Measurements from ENCODE around the gene EEF1AKMT1.

Gene EEF1AKMT1

DNA sequence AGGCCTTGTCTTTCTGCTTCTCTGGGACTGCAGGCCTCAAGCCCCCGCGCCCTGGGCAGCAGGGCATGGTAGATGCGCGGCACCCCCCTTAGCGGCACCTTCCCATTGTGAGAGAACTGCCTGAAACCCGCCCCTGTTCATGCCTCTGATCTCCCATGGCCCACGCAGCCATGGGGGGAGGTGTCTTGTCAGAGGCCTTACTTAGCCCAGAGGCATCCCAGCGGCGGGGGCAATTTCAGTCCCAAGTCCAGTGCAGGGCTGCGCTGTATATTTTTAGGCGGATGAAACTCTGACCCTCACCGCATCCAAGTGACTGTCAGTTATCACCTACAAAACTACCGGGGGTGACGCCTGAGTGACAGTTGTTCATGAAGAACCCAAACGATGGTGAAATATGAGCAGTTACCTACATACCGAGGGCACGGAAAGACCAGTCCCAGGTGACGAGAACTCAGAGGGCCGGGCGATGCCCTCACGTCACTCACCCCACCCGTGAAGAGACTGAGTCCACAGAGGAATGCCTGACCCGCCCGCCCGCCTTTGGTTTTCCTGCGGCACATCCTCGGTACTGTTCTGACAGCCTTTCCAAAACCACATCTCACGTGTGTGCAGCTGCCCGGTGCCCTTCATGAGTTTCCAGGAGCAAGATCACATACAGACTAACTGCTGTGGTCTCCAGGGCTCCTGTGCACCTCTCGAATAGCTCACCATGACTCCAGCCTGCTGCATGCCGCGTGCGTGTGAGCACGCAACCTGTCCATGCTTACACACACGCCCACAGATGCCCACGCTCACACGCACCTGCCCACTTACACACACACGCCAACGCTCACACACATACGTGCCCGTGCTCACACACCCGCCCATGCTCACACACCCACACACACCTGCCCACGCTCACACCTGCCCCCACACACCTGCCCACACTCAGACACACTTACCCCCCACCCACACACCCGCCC is 55.9 kb downstream of the EEF1AKMT1 start:
- no peak for DNase-seq

GRCh38 chr13:20716951-20717350 is 56.8 kb downstream of the EEF1AKMT1 start:
- no peak for DNase-seq

- DNase-seq = no peak
Observed at GRCh38 chr13:20715330-20715712, 58.4 kb downstream of the EEF1AKMT1 start.

DNA sequence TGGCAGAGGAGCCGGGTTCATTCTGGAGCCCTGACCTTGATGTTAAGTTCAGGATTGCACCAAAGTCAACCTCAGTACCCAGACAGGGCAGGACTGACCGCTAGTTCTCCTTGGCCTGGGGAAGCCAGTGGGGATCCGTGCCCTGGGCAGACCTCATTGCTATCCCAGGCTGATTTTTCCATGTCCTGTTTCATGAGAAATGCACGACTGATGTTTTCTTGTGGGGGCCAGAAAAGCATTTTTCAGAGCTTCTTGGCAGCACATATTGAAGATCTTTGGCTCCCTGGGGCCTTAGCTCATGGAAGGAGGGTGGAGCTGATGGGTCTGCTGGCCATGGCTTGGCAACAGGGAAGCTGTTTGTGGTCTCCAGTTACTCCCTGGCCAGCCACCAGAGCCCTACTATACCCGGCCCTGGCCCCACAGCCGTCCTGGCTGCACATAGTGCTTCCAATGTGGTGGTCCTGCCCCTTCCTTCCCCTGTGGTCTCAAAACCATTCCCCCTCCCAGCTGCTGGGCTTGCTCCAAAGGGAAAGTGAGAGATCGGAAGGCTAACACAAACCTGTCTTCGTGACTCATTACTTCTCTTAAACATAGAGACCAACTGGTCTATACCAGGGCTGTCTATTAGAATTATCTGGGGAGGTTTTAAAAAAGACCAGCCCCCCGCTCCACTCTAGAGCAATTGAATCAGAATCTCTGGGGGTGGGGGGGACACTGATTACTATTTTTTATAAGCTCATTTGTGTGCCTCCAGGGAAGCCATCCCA is 59.0 kb downstream of the EEF1AKMT1 start:
- peak; percentile 95 for DNase-seq

DNA sequence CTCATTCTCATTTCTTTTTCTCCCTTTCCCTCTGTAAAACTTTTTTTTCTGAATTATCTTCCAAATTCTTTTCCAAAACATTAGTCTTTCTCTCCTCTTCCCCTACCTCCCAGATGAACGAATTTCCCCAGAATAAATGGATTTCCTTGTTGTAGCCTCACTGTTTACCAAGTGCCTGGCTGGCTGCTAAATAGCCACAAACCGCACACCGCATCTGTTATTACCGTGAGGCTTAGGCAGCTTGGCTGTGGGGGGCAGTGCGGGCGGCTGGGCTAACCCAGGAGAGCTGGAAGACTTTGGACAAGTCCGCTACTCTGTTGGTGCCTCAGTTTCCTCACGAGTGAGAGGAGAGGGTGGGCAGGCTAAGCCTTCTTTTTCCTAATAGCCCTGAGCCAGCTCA is 59.6 kb downstream of the EEF1AKMT1 start:
- peak; percentile 85 for DNase-seq

DNA sequence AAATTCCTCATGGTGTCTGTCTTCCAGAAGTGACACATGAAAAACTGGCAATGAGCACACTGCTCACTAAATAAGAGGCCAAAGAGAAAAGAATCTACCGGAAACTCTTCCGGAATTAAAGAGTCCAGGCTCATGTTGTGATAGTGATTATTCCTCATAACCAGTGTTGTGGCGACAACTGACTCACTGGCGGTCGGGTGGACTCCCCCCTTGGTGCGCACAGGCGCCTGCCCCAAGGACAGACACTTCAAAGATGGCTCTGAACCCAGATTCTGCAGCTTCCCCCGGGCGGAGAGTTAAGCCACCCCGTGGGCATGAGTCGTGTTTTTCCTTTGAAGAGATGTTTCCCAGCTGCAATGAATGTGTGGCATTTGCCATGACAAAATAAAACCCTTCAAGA is 60.0 kb downstream of the EEF1AKMT1 start:
- peak; percentile 69 for DNase-seq

- DNase-seq = no peak
Observed at GRCh38 chr13:20713014-20713376, 60.8 kb downstream of the EEF1AKMT1 start.

GRCh38 chr13:20711301-20712044 is 62.3 kb downstream of the EEF1AKMT1 start:
- DNase-seq = no peak

GRCh38 chr13:20709782-20710181 is 64.0 kb downstream of the EEF1AKMT1 start:
- DNase-seq = no peak

DNA sequence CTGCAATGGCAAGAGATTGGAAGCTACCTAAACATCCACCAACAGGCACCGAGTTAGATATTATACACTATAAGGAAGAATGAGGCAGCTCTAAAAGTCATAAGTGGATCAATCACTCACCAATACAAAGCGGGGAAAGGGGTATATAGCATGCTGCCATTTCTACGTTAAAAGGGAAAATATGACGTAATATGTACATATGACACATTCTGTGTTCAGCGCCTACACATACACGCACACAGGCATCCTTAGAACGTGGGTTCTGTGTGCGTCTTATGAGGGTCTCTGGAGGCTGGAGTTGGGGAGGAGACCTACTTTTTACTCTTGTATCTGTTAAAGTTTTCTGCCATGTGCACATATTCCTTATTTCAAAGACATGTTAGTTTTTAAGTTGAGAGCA is 64.4 kb downstream of the EEF1AKMT1 start:
- DNase-seq = no peak

DNA sequence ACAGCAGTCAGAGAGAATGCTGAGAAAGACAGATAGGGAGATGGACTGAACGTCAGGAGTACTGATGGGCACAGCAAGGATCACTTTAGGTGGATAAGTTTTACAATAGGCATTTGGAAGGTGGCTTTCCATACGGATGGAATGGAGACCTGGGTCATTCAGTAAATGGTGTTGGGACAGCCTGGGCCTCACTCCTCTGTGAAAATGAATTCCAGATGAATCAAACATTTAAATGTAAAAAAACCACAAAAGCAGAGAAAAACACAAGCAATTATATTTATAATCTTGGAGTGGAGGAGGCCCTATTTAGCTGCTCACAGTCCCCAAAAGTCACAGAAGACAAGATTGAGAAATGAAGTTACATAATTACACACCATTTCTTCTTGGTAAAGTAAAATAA is 65.5 kb downstream of the EEF1AKMT1 start:
- no peak for DNase-seq

- DNase-seq = no peak
Observed at GRCh38 chr13:20706661-20707060, 67.1 kb downstream of the EEF1AKMT1 start.

DNA sequence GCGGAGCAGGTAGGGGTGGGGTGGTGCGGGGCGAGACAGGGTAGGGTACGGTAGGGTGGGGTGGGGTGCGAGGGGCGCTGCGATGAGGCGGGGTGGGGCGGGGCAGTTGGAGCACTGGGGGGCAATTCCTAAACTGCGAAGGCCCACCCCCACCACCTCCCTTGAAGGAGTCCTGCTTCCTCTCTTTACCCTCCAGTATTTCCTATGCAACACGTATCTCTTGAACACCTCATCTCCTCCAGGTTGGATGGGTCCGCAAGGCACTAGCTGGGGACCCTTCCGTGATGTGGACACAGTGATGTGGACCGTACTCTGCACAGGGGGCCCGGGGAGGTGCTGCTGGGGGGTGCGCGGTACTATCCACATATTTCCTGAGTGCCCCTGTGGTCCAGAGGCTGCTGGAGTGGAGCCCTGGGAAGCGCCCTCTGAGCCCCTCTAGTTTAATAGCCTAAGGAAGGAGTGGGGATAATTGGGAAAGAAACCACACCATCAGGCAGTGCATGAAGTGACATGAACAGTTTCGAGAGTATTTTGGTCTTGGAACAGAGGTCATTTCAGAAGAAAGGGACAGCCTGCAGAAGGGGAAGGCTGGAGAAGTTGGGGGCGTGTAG is 69.2 kb downstream of the EEF1AKMT1 start:
- DNase-seq = no peak

GRCh38 chr13:20703780-20704458 is 69.8 kb downstream of the EEF1AKMT1 start:
- DNase-seq = peak; percentile 88

- DNase-seq = peak; percentile 57
Observed at GRCh38 chr13:20702915-20703779, 70.6 kb downstream of the EEF1AKMT1 start, which contains the start of gene IL17D. Gene IL17D, plus strand, starts transcription at chr13:20703699. Its CDS starts 303 bp downstream, at chr13:20704002.

DNA sequence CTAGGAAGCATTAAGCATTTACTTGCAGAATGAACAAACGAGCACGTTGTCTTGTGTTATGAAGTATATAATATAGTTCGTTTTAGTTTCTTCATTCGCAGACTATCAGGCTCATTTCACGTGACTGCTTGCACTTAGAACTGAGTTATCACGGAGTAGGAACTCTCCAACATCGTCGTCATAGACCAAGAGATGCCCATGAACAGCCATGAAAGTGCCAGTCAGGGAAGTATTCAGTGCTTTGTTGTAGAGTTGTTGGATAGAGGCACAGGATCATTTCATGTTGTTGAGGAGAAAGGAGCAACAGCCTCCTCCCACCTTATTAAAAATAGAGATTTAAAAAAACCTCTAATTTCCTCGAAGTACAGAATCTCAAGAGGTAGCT is 71.2 kb downstream of the EEF1AKMT1 start:
- DNase-seq = no peak

- DNase-seq = no peak
Observed at GRCh38 chr13:20701461-20701860, 72.3 kb downstream of the EEF1AKMT1 start.

DNA sequence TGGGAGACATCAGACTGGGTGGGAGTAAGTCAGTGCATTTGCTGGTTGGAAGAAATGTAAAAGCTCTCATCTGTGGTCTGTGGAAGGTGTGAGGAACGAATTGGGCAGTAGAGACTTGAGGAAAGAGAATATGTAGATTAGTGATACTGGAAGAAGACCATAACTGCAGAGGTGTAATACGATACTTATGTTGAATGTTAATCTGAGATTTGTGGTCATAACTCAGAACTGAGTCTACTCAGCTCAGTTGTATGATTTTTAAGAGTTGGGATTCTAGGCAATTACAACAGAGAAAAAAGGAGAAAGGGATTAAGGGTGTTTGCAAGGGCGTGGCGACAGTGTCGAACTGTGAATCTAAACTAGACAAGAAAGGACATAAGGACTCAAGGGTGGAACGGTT is 73.5 kb downstream of the EEF1AKMT1 start:
- DNase-seq = no peak

DNA sequence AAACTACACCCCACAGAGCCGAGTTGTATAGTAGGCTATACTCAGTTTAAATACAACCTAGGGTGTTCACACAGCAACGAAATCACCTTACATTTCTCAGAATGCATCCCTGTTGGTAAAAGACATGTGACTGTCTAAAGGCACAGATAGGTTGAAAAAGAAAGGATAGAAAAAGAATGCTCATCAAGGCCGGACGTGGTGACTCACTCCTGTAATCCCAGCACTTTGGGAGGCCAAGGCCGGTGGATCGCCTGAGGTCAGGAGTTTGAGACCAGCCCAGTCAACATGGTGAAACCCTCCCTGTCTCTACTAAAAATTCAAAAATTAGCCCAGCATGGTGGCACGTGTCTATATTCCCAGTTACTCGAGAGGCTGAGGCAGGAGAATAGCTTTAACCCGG is 74.0 kb downstream of the EEF1AKMT1 start:
- DNase-seq = no peak

DNA sequence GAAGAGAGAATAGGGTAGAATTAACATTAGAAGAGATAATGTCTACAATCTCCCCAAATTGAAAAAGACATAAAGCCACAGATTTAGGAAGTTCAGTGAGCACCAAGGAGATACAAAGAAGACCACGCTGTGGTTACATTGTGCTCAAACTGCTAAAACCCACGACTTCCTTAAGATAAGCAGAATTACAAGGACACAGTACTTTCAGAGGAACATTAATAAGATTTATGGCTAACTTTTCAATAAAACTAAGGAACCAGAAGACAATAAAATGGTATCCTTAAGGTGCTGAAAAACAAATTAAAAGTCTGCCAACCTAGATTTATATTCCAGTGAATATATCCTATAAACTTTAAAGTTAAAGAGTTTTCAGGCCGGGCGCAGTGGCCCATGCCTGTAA is 77.7 kb downstream of the EEF1AKMT1 start:
- DNase-seq = no peak

- no peak for DNase-seq
Observed at GRCh38 chr13:20691616-20692015, 82.1 kb downstream of the EEF1AKMT1 start.

All from femur (tissue), 1 donor.